Stimulated activated CD4-positive, alpha-beta T cell treated with anti-CD3 and anti-CD28 coated beads, TNF-alpha, amount 100 ng/mL, for 1 hour (primary cell): ENCODE data around the gene LRRIQ1.
"Not testable (repeated sequence)": the region's sequence is repeated elsewhere in the genome, so short reads cannot be mapped to it uniquely, and the experiment has no call there.

Experiments used
- DNase-seq, 3 donors: peaks; one replicate each; pipeline ENCODE4 v3.0.0-alpha.2; 2020; ENCODE audit warnings: low read depth in 3 of 3, low spot score in 1 of 3

Gene LRRIQ1

GRCh38 chr12:85183855-85184254, 147.7 kb downstream of the LRRIQ1 start:
- DNase-seq, result no peak

DNA sequence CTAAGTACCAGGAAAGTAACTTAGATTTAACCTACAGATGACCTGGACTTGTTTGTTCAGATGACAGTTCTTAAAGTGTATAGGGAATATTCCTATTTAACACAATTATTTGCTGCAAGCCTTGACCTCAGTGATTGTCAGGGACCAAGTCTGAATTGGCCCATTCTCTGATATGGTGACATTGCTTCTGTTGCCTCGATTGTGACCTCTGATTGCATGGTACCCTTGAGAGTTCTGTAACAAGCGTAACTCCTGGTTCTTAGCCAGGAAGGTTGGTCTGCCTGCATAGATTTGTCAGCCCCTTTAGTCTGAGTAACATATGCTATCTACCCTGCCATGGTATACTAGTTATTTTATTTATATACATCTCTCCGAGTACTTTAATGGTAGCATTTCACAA, 150.1 kb downstream of the LRRIQ1 start:
- DNase-seq, result no peak

DNA sequence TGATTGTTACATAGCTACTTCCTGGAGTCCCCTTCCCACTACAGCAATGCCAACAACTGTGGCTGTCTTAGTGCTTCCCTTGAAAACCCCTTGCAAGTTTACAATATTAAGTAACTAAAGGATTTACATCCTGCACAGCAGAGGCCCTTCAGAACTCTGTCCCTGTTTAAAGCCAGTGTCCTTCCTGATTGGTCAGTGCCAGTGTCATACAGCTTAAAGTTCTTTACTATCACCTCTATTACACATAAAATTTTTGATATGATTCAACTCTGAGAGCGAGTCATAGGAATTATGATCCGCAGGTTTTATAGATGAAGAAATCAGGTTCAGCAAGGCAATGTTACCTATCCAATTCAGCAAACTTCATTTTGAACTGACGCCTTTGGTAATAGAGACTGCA, 152.5 kb downstream of the LRRIQ1 start:
- DNase-seq, result no peak

DNA sequence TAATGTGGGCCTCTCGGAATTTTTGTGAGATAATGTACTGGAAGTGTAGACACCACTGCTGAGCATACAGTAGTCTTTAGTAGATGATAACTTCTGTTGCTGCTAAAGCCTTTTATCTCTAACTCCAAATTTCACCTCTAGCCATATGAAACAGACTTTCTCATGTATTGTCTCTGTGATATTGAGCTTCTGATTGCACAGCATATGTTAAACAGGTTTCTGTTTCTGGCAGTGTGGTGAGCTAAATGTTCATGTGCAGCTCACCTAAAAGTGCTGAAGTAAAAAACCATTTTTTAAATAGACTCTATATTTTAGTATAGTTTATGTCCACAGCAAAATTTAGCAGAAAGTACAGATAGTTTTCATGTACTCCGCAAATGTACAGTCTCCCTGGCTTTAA, 154.6 kb downstream of the LRRIQ1 start:
- no peak for DNase-seq

DNA sequence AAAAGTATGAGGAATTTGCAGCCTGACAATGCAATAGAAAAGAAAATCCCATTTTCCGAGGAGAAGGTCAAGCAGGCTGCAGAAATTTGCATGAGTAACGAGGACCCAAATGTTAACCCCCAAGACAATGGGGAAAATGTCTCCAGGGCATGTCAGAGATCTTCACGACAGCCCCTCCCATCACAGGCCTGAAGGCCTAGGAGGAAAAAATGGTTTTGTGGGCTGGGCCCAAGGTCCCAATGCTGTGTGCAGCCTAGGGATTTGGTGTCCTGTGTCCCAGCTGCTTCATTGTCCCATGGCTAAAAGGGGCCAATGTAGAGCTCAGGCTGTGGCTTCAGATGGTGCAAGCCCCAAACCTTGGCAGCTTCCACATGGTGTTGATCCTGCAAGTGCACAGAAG, 167.7 kb downstream of the LRRIQ1 start:
- DNase-seq, result not testable (repeated sequence)

DNA sequence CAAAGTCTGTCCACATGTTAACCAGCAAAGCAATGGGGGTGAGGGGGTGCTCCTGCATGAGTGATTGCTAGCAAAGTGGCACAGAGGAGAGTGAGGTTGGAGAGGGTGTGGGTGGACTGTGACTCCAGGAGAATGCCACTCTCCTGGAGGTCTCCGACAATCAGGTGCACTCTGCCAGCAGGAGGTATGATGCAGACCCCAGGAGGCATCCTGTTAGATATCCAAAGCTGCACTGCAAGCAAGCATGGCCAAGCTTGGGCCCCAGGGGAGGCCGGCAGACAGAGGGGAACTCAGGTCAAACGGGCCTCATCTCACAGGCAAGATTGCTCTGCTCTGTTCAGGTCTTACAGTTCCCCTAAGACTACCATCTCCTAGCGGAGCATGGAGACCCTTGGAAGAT, 170.4 kb downstream of the LRRIQ1 start:
- no peak for DNase-seq

DNA sequence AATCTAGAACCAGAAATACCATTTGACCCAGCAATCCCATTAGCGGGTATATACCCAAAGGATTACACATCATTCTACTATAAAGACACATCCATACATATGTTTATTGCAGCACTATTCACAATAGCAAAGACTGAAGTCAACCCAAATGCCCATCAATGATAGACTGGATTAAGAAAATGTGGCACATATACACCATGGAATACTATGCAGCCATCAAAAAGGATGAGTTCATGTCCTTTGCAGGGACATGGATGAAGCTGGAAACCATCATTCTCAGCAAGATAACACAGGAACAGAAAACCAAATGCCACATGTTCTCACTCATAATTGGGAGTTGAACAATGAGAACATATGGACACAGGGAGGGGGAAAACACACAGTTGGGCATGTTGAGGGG, 188.2 kb downstream of the LRRIQ1 start:
- not testable (repeated sequence) for DNase-seq

- DNase-seq, result no peak
Measured at GRCh38 chr12:85225501-85225900, 189.3 kb downstream of the LRRIQ1 start.

- no peak for DNase-seq
Measured at GRCh38 chr12:85237327-85237726, 201.2 kb downstream of the LRRIQ1 start.

- DNase-seq, result no peak
Measured at GRCh38 chr12:85244561-85244960, 208.4 kb downstream of the LRRIQ1 start.

DNA sequence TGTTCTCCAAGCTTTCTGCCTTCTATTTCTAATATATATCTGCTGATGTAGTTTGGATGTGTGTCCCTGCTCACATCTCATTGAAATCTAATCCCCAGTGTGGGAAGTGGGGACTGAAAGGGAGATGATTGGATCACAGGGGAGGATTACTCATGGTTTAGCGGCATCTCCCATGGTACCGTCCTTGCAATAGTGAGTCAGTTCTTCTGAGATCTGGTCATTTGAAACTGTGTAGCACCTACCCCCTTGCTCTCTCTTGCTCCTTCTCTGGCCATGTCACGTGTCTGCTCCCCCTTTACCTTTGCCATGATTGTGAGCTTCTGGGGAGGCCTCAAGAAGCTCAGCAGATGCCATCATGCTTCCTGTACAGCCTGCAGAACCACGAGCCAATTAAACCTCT, 217.7 kb downstream of the LRRIQ1 start:
- no peak for DNase-seq

DNA sequence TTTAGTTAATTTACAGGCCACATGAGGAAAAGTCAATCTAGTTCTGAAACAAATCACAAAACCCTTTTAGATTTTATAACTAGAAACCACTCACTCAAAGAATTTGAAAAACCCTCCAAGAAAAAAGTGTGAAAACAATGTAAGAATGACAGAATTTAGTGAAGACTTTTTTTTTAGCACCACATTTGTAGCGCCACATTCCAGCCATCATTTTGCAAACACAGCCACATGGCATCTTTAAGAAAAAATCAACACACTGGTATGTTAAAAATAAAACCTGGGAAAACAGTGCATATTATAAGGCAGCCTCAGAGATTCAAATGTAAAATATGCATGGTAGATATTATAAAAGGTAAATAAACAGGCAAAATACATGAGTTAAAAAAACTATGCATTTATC, 221.5 kb downstream of the LRRIQ1 start:
- no peak for DNase-seq

DNA sequence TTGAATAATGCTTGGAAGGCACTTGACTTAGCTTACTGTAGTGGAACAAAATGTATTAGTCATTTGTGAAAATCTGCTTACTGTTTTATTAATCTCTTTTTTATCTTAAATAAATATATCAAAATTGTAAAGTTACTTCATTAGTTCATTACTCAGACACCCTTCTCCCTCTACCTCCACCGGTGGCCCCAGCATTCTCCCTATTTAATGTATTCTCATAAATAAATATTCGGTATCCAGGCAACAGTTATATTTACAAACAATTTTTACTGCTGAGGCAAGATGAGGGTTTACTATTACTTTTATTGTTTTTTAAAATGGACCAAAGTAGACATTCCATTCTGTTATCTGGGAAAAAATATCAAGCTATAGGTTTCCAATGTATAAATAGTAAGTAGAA, 224.3 kb downstream of the LRRIQ1 start:
- DNase-seq, result no peak

DNA sequence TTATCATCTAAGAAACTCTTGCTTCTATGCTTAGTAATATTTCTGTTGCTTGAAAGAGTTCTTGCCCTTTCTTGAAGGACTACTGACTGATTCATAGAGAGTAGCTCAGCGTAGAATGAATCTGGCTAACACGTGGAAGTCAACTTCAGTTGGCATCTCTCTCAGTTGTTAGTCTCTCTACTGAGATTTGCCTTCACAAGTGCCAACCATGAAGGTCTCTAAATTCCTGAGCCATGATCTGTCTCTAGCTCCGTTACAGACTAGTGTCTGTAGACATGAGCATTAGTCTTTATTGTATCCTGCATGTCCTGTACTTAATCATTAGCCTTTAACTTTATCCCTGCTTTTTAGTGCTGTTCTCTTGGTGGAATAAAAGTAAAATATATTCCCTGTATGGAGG, 224.7 kb downstream of the LRRIQ1 start:
- no peak for DNase-seq

DNA sequence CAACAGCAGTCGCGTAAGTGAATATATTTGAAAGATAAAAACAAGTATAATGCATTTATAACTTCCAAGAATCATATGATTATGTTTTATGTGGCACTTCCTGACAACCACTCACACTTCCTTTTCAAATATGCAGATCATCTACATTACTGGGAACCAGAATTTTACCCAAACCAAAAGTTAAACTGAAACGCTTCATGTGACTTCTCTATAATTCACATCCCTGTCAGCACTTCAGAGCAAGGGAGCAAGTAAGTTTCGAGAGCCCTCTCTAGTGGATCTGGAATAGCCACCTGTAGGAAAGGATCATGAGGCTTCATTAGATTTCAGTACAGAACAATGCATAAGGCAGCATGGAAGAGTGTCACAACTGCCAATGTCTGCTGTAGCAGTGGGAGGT, 230.2 kb downstream of the LRRIQ1 start:
- no peak for DNase-seq

- DNase-seq, result no peak
Measured at GRCh38 chr12:85273381-85274314, 237.5 kb downstream of the LRRIQ1 start.

DNA sequence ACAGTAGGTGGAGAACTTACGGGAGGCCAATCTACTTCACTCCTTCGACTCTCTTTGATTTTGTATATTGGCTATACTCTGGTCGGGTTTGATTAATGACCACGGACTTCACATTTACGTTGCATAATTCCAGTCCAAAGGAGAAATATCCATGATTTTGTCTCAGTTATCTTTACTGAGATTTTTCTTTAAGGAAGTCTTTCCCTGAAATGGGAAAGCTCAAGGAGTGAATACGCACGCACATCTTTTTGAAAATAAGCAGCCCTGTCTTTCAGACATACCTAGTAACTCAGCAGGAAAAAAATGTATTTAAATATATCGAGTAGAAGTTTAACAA, 238.1 kb downstream of the LRRIQ1 start:
- no peak for DNase-seq

GRCh38 chr12:85275374-85275773, 239.2 kb downstream of the LRRIQ1 start:
- no peak for DNase-seq

- no peak for DNase-seq
Measured at GRCh38 chr12:85277191-85277590, 241.0 kb downstream of the LRRIQ1 start.

- DNase-seq, result no peak
Measured at GRCh38 chr12:85277900-85278597, 241.9 kb downstream of the LRRIQ1 start.

GRCh38 chr12:85278598-85279448, 242.7 kb downstream of the LRRIQ1 start:
- no peak for DNase-seq
